T-helper 1 cell treated with Interleukin-12 subunit alpha and Interleukin-12 subunit beta and Interleukin-4 antibody, amounts not matched to agents 30 μg/mL and 1 μg/mL, for 36 hours (primary cell): ENCODE measurements around the gene SSR1.

Source experiments
- H3K27ac Mint-ChIP-seq: one replicate; pipeline ENCODE4 v1.8.0; 2021; ENCODE audit warnings: mild to moderate bottlenecking, mixed read lengths
- H3K27me3 Mint-ChIP-seq: one replicate; pipeline ENCODE4 v1.8.0; 2021; ENCODE audit warnings: low read depth, mixed read lengths
- H3K36me3 Mint-ChIP-seq: one replicate; pipeline ENCODE4 v1.8.0; 2021; ENCODE audit warnings: low read depth, mixed read lengths
- H3K4me1 Mint-ChIP-seq: one replicate; pipeline ENCODE4 v1.8.0; 2021; ENCODE audit warnings: low read depth, mixed read lengths
- H3K4me3 Mint-ChIP-seq: one replicate; pipeline ENCODE4 v1.8.0; 2021; ENCODE audit warnings: mild to moderate bottlenecking, moderate library complexity, mixed read lengths
- H3K9me3 Mint-ChIP-seq: one replicate; pipeline ENCODE4 v1.8.0; 2021; ENCODE audit warnings: mixed read lengths

Gene SSR1

DNA sequence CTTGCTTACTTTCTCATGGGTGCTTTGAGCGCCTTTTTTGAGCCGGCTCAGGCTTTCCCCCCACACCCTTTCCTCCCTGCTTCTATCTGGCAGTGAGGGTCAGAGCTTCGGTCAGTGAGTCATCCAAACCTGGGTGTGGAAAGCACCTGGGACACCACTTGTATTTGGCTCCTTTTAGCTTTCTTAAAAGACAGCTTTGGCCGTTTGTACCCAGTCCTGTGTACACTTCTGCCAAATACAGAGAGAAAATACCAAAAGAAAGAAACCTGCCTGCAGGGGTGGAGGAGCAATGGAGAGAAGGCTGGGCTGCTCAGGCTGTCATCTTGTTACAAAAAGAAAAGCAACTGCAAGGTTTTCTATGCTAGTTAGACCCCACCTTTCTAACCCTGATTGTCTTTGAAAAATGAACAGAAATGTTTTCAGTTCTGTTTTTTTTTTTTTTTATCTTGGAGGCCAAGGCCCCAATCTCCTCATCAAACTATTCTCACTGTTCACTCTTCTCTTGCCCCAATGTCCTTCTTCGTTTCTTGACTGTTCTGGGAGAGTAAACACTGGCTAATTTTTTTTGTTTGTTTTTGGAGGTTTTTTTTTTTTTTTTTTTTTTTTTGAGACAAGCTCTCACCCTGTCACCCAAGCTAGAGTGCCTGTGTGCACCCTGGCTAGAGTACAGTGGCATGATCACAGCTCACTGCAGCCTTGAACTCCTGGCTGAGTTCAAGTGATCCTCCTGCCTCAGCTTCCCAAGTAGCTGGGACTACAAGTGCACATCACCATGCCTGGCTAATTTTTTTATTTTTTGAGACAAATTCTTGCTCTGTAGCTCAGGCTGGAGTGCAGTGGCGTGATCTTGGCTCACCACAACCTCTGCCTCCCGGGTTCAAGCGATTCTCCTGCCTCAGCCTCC, 76.4 kb downstream of the SSR1 start:
- Mint-ChIP-seq H3K27ac (no peak overlapping the region), H3K27me3 (no peaks in the 10 kb centered on the region), H3K9me3 (no peaks in the 10 kb centered on the region), H3K4me3 (no peak overlapping the region), H3K4me1 (peaks cover 13% of the 10 kb centered on the region), H3K36me3 (peaks cover 21% of the 10 kb centered on the region)

DNA sequence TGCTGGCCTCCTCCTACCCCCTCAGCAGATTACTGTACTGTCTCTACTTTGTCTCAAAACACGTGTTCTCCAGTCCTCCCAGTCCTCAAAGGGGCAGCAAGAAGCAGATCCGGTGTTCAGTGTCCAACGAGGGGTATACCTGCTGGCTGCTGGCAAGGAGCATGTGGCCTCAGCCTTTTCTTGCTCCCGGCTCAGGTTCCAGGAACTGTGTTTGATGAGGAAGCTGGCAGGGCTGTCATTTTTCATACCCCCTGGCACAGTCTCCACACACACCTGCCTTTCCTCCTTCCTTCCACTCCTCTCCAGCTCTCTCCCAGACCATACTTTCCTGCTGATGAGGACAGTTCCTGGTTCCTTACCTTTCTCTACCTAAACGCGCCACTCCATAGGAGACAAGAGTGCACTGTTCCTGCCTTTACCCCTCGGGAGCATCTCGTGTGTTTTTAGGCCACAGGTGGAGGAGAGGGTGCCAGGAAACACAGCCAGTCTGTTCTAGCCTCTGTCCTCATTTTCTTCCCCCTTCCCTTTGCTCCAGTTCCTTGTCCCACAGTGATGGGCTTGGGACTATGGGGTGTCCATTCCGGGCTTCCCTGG, 77.2 kb downstream of the SSR1 start:
- Mint-ChIP-seq H3K27ac (no peak overlapping the region), H3K36me3 (peaks cover 17% of the 10 kb centered on the region), H3K4me3 (no peak overlapping the region), H3K4me1 (peaks cover 13% of the 10 kb centered on the region), H3K27me3 (no peaks in the 10 kb centered on the region), H3K9me3 (no peaks in the 10 kb centered on the region)

DNA sequence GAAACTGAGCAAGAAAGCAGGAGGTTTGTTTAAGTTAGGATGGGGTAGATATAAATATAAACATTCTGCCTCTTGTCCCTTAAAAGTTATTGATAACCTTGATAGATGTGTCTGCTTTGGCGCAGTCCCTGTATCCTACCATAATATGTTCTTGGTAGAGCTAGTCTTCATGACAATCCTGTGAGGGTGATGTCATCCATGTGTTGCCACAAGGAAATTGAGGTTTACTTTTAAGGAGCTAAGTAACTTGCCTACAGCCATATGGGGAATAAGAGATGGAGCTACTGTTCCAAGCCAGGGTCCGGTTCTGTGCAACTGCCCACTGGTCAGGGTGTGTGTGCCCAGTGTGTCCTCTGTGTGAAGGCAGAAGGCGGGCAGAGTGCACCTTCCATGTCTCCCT, 78.5 kb downstream of the SSR1 start:
- H3K4me3 Mint-ChIP-seq, result no peak overlapping the region
- no peaks in the 10 kb centered on the region for H3K27me3 Mint-ChIP-seq
- H3K4me1 Mint-ChIP-seq, result peaks cover 13% of the 10 kb centered on the region
- H3K36me3 Mint-ChIP-seq, result peaks cover 15% of the 10 kb centered on the region
- no peaks in the 10 kb centered on the region for H3K9me3 Mint-ChIP-seq
- no peak overlapping the region for H3K27ac Mint-ChIP-seq

DNA sequence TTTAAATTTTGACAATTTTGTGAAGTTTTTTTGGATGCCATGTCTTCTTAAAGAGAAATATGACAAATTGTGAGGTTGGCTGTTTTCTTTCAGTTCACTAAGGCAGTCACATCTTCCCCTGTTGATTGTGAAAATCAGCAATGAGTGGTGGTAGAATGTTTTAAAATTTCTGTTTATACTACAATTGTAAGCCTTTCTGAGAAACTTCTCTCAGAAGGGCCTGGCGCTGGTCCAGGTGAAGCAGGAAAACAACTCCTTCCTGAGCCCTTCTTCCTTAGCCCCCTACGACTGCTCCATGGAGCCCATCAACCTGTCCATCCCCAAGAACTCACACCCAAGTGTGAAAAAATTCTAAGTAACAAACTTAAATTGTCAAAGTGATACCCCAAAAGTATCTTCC, 80.6 kb downstream of the SSR1 start:
- Mint-ChIP-seq H3K4me3 (no peak overlapping the region), H3K27me3 (no peaks in the 10 kb centered on the region), H3K9me3 (no peaks in the 10 kb centered on the region), H3K4me1 (peaks cover 9% of the 10 kb centered on the region), H3K27ac (no peak overlapping the region), H3K36me3 (peaks cover 20% of the 10 kb centered on the region)

DNA sequence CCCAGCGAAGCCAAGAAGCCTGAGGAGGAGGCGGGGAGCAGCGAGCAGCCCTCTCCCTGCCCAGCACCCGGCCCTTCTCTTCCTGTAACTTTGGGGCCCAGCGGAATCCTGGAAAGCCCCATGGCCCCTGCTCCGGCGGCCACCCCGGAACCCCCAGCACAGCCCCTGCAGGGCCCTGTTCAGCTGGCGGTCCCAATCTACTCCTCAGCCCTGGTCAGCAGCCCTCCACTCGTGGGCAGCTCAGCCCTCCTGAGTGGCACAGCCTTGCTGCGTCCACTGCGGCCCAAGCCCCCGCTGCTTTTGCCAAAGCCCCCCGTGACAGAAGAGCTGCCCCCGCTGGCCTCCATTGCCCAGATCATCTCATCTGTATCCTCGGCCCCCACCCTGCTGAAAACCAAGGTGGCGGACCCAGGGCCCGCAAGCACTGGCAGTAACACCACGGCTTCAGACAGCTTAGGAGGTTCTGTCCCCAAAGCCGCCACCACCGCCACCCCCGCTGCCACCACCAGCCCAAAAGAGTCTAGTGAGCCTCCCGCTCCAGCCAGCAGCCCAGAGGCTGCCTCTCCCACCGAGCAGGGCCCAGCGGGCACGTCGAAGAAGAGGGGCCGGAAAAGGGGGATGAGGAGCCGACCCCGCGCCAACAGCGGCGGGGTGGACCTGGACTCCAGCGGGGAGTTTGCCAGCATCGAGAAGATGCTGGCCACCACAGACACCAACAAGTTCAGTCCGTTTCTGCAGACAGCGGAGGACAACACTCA, 81.9 kb downstream of the SSR1 start:
- Mint-ChIP-seq H3K4me3 (no peak overlapping the region), H3K27me3 (no peaks in the 10 kb centered on the region), H3K4me1 (peaks cover 9% of the 10 kb centered on the region), H3K9me3 (no peaks in the 10 kb centered on the region), H3K27ac (no peak overlapping the region), H3K36me3 (peaks cover 22% of the 10 kb centered on the region)

DNA sequence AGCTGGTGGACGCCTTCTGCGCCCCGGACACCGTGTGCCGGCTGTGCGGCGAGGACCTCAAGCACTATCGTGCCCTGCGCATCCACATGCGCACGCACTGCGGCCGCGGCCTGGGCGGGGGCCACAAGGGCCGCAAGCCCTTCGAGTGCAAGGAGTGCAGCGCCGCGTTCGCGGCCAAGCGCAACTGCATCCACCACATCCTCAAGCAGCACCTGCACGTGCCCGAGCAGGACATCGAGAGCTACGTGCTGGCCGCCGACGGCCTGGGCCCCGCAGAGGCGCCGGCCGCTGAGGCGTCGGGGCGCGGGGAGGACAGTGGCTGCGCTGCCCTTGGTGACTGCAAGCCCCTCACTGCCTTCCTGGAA, 82.7 kb downstream of the SSR1 start:
- no peaks in the 10 kb centered on the region for H3K9me3 Mint-ChIP-seq
- H3K4me1 Mint-ChIP-seq, result peaks cover 9% of the 10 kb centered on the region
- no peak overlapping the region for H3K27ac Mint-ChIP-seq
- H3K4me3 Mint-ChIP-seq, result no peak overlapping the region
- H3K27me3 Mint-ChIP-seq, result no peaks in the 10 kb centered on the region
- H3K36me3 Mint-ChIP-seq, result peaks cover 20% of the 10 kb centered on the region

DNA sequence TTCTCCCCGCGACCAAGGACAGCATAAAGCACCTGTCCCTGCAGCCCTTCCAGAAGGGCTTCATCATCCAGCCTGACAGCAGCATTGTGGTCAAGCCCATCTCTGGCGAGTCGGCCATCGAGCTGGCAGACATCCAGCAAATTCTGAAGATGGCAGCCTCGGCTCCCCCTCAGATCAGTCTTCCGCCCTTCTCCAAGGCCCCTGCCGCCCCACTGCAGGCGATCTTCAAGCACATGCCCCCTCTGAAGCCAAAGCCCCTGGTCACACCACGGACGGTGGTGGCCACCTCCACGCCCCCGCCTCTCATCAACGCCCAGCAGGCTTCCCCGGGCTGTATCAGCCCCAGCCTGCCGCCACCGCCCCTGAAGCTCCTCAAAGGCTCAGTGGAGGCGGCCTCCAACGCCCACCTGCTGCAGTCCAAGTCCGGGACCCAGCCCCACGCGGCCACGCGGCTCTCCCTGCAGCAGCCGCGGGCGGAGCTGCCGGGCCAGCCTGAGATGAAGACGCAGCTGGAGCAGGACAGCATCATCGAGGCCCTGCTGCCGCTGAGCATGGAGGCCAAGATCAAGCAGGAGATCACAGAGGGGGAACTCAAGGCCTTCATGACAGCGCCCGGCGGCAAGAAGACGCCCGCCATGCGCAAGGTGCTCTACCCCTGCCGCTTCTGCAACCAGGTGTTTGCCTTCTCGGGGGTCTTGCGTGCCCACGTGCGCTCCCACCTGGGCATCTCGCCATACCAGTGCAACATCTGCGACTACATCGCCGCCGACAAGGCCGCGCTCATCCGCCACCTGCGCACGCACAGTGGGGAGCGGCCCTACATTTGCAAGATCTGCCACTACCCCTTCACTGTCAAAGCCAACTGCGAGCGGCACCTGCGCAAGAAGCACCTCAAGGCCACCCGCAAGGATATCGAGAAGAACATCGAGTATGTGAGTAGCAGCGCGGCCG, 83.3 kb downstream of the SSR1 start:
- Mint-ChIP-seq H3K27me3 (no peaks in the 10 kb centered on the region), H3K36me3 (peaks cover 20% of the 10 kb centered on the region), H3K27ac (no peak overlapping the region), H3K4me3 (no peak overlapping the region), H3K9me3 (no peaks in the 10 kb centered on the region), H3K4me1 (peaks cover 9% of the 10 kb centered on the region)

DNA sequence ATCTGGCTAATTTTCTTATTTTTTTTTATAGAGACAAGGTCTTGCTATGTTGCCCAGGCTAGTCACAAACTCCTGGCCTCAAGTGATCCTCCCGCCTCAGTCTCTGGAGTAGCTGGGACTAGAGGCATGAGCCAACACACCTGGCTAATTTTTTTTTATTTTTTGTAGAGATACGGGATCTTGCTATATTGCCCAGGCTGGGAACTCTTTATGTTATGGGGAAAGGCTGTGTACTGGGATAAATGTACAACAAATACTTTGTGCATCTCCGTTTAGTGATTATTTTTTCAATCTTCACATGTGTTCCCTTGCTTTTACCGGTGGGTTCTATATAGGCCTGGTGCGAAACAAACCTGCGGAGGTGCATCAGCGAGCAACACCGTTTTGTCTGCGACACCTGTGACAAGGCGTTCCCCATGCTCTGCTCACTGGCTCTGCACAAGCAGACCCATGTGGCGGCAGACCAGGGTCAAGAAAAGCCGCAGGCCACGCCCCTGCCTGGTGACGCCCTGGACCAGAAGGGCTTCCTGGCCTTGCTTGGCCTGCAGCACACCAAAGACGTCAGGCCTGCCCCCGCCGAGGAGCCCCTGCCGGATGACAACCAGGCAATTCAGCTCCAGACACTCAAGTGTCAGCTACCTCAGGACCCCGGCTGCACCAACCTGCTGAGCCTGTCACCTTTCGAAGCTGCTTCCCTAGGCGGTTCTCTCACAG, 84.2 kb downstream of the SSR1 start:
- peaks cover 21% of the 10 kb centered on the region for H3K36me3 Mint-ChIP-seq
- no peak overlapping the region for H3K4me3 Mint-ChIP-seq
- H3K4me1 Mint-ChIP-seq, result peaks cover 7% of the 10 kb centered on the region
- no peak overlapping the region for H3K27ac Mint-ChIP-seq
- H3K9me3 Mint-ChIP-seq, result no peaks in the 10 kb centered on the region
- H3K27me3 Mint-ChIP-seq, result no peaks in the 10 kb centered on the region

DNA sequence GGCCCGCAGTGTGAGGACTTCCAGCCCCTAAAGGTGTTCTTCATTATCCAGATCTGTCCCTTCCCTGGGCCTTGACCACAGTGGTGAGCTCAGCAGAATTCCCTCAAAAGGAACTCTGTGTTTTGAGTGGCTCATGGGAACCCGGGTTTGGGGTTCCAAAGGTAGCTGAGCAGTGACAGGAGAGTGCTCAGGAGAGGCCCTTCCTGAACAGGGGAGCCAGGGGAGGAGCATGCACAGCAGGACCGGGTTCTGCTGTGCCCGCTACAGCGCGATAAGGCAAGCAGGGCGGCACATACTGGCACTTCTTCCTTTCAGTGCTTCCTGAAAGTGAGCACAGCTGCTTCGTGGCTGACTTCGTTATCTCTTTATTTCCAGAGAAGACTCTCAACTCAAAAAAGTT, 88.3 kb downstream of the SSR1 start:
- Mint-ChIP-seq H3K4me3 (no peak overlapping the region), H3K4me1 (no peaks in the 10 kb centered on the region), H3K9me3 (no peaks in the 10 kb centered on the region), H3K36me3 (peaks cover 16% of the 10 kb centered on the region), H3K27ac (no peak overlapping the region), H3K27me3 (no peaks in the 10 kb centered on the region)

DNA sequence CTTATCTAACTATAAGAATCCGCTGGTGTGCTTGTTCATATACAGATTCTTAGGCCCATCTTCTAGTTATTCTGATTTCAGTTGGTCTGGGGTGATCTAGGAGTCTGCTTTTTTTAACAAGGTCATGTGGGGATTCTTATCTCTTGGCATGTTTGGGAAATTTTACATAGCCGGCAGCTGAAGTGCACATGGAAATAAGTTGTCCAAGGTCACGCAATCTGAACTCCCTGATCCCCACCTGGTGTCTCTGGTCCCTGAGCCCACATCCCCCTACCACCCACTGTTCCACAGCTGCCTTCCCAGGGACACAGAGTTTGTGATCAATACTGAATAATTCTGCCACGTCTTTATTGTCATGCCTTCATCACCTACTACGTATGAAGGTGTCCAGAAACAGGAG, 90.8 kb downstream of the SSR1 start:
- no peak overlapping the region for H3K4me3 Mint-ChIP-seq
- H3K27me3 Mint-ChIP-seq, result no peaks in the 10 kb centered on the region
- no peak overlapping the region for H3K27ac Mint-ChIP-seq
- H3K4me1 Mint-ChIP-seq, result no peaks in the 10 kb centered on the region
- H3K36me3 Mint-ChIP-seq, result peaks cover 10% of the 10 kb centered on the region
- no peaks in the 10 kb centered on the region for H3K9me3 Mint-ChIP-seq

DNA sequence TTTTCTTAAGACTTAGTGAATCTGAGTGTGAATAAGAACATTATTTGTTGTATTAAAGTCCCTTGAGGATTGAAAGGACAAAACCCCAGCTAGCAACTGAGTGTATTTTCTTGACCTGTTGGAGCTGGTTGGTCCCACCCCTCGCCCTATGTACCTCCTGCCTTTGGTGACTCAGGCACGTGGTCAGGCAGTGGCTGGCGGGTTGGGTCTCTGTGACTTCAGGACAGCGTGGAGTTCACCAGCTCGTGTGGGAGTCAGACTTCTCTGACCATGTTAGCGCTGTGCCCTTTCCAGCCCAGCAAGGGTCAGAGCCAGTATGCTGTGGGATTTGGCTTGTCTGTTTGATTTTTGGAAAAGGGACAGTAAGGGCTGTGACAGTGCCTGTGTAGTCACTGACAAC, 93.7 kb downstream of the SSR1 start:
- H3K9me3 Mint-ChIP-seq, result no peaks in the 10 kb centered on the region
- H3K36me3 Mint-ChIP-seq, result peaks cover 9% of the 10 kb centered on the region
- H3K27ac Mint-ChIP-seq, result no peak overlapping the region
- no peaks in the 10 kb centered on the region for H3K4me1 Mint-ChIP-seq
- H3K27me3 Mint-ChIP-seq, result no peaks in the 10 kb centered on the region
- H3K4me3 Mint-ChIP-seq, result no peak overlapping the region

DNA sequence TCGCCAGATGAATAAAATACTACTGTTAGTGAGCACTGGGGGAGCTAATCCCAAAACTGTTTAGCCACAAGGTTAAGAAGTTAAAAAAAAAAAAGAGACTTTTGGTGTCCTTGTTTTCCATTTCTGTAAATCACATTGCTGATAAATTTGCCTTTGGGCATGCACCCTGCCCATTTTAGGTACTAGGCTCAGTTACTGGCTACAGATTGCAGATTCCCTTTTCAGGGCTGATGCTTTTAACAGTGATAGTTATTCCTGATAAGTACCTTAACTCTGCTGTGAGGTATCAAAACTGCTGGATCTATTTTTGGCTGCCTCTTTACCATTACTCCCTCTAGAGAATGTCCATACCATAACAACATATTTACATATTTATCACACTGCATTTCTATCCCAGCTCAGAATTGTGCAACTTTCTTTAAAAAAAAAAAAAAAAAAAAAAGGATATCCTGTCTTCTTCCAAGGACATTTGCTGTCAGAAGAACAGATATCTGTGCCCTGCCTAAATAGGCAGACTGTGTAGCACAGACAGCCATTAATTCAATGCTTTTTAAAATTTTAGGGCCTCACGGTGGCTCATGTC, 94.5 kb downstream of the SSR1 start:
- Mint-ChIP-seq H3K27ac (no peak overlapping the region), H3K27me3 (no peaks in the 10 kb centered on the region), H3K36me3 (peaks cover 8% of the 10 kb centered on the region), H3K4me3 (no peak overlapping the region), H3K4me1 (no peaks in the 10 kb centered on the region), H3K9me3 (no peaks in the 10 kb centered on the region)
